Karpas-422 (cell line): ENCODE measurements around the gene GCLC. TPM values are rescaled to one million over a fixed set of nuclear protein-coding genes. Genes with fewer than 3 reads are reported as not detected.

Experiments used
- DNase-seq: peaks from one replicate; pipeline ENCODE4 v3.0.0-alpha.2; 2015
- H2AFZ ChIP-seq: fragments of 200-600 bp; sonication (generic); 2 replicates; pipeline ENCODE4 v1.6.1; 2014; ENCODE audit warnings: antibody characterized with exemption, low read length, mixed read lengths
- H3K27ac ChIP-seq: fragments of 200-600 bp; sonication (generic); 2 replicates; pipeline ENCODE4 v1.5.1; 2014; ENCODE audit warnings: mild to moderate bottlenecking, low read length, moderate library complexity
- H3K27me3 ChIP-seq: fragments of 200-600 bp; sonication (generic); 2 replicates; pipeline ENCODE4 v1.6.1; 2014; ENCODE audit warnings: low read length, mixed read lengths
- H3K36me3 ChIP-seq: fragments of 200-600 bp; sonication (generic); 2 replicates; pipeline ENCODE4 v1.6.1; 2014; ENCODE audit warnings: low read length, mixed read lengths; ENCODE audit not compliant: insufficient read depth
- H3K4me1 ChIP-seq: fragments of 200-600 bp; sonication (generic); 2 replicates; pipeline ENCODE4 v1.6.1; 2014; ENCODE audit warnings: mild to moderate bottlenecking, low read length, mixed read lengths
- H3K4me2 ChIP-seq: fragments of 200-600 bp; sonication (generic); 2 replicates; pipeline ENCODE4 v1.6.1; 2014; ENCODE audit warnings: low read length, low read depth, mild to moderate bottlenecking; ENCODE audit not compliant: poor library complexity, severe bottlenecking
- H3K4me3 ChIP-seq: fragments of 200-600 bp; sonication (generic); 2 replicates; pipeline ENCODE4 v1.5.1; 2014; ENCODE audit warnings: mild to moderate bottlenecking, antibody characterized with exemption, low read length, mixed read lengths
- H3K79me2 ChIP-seq: fragments of 200-600 bp; sonication (generic); 2 replicates; pipeline ENCODE4 v1.6.1; 2014; ENCODE audit warnings: mild to moderate bottlenecking, low read length, mixed read lengths
- H3K9ac ChIP-seq: fragments of 200-600 bp; sonication (generic); 2 replicates; pipeline ENCODE4 v1.6.0; 2014; ENCODE audit warnings: low read length
- H3K9me2 ChIP-seq: fragments of 200-600 bp; sonication (generic), shearing (Covaris generic); replicated peaks from 2 replicates; pipeline ENCODE4 v1.6.0; 2014; ENCODE audit warnings: mild to moderate bottlenecking, low read length, moderate library complexity; ENCODE audit not compliant: insufficient read depth
- H3K9me3 ChIP-seq: fragments of 300-700, 200-600 bp; sonication (generic); 2 replicates; pipeline ENCODE4 v1.6.1; 2014; ENCODE audit warnings: low read length, mixed read lengths
- H4K20me1 ChIP-seq: fragments of 200-600 bp; sonication (generic); 2 replicates; pipeline ENCODE4 v1.6.1; 2014; ENCODE audit warnings: mild to moderate bottlenecking, antibody characterized with exemption, low read length, low read depth; ENCODE audit not compliant: insufficient read depth
- total RNA-seq: library from RNA; depleted of rRNA; stranded (reverse); fragments of >200 nt; shearing (Covaris generic); gene quantifications from 2 replicates; pipeline ENCODE4 v1.2.3, GENCODE V29; 2014; ENCODE audit warnings: low replicate concordance

GCLC gene
- total RNA-seq, 1 experiment from 2014 or later = 11.6 TPM

GRCh38 chr6:53513519-53513966, 31.4 kb downstream of the GCLC start:
- no peaks in the 10 kb centered on the region for H3K36me3 ChIP-seq
- no peaks in the 10 kb centered on the region for H3K9me3 ChIP-seq
- no peak overlapping the region for H2AFZ ChIP-seq
- H3K4me2 ChIP-seq = no peak overlapping the region
- no peaks in the 10 kb centered on the region for H3K4me1 ChIP-seq
- H3K4me3 ChIP-seq = no peak overlapping the region
- no peak overlapping the region for H3K9ac ChIP-seq
- no peak for DNase-seq
- no peak overlapping the region for H3K27ac ChIP-seq
- no peaks in the 10 kb centered on the region for H3K9me2 ChIP-seq
- no peaks in the 10 kb centered on the region for H4K20me1 ChIP-seq
- H3K27me3 ChIP-seq = no peaks in the 10 kb centered on the region
- H3K79me2 ChIP-seq = no peaks in the 10 kb centered on the region

GRCh38 chr6:53513056-53513455, 31.8 kb downstream of the GCLC start:
- no peak overlapping the region for H2AFZ ChIP-seq
- no peaks in the 10 kb centered on the region for H3K79me2 ChIP-seq
- no peak overlapping the region for H3K9ac ChIP-seq
- H3K9me3 ChIP-seq = no peaks in the 10 kb centered on the region
- no peaks in the 10 kb centered on the region for H4K20me1 ChIP-seq
- H3K36me3 ChIP-seq = no peaks in the 10 kb centered on the region
- H3K4me2 ChIP-seq = no peak overlapping the region
- H3K27me3 ChIP-seq = no peaks in the 10 kb centered on the region
- no peaks in the 10 kb centered on the region for H3K9me2 ChIP-seq
- no peak for DNase-seq
- no peak overlapping the region for H3K27ac ChIP-seq
- no peaks in the 10 kb centered on the region for H3K4me1 ChIP-seq
- no peak overlapping the region for H3K4me3 ChIP-seq

GRCh38 chr6:53512626-53513025, 32.3 kb downstream of the GCLC start:
- H3K4me2 ChIP-seq = no peak overlapping the region
- H3K9me3 ChIP-seq = no peaks in the 10 kb centered on the region
- no peaks in the 10 kb centered on the region for H3K79me2 ChIP-seq
- no peak overlapping the region for H3K27ac ChIP-seq
- no peak overlapping the region for H3K4me3 ChIP-seq
- no peaks in the 10 kb centered on the region for H3K4me1 ChIP-seq
- DNase-seq = no peak
- H3K27me3 ChIP-seq = no peaks in the 10 kb centered on the region
- H2AFZ ChIP-seq = no peak overlapping the region
- no peaks in the 10 kb centered on the region for H4K20me1 ChIP-seq
- no peaks in the 10 kb centered on the region for H3K36me3 ChIP-seq
- no peaks in the 10 kb centered on the region for H3K9me2 ChIP-seq
- no peak overlapping the region for H3K9ac ChIP-seq

GRCh38 chr6:53510746-53511145, 34.2 kb downstream of the GCLC start:
- no peaks in the 10 kb centered on the region for H3K79me2 ChIP-seq
- H3K9me2 ChIP-seq = no peaks in the 10 kb centered on the region
- no peak for DNase-seq
- no peak overlapping the region for H2AFZ ChIP-seq
- no peaks in the 10 kb centered on the region for H3K9me3 ChIP-seq
- H4K20me1 ChIP-seq = no peaks in the 10 kb centered on the region
- no peaks in the 10 kb centered on the region for H3K27me3 ChIP-seq
- H3K4me2 ChIP-seq = no peak overlapping the region
- H3K4me1 ChIP-seq = no peaks in the 10 kb centered on the region
- H3K27ac ChIP-seq = no peak overlapping the region
- no peak overlapping the region for H3K4me3 ChIP-seq
- no peak overlapping the region for H3K9ac ChIP-seq
- no peaks in the 10 kb centered on the region for H3K36me3 ChIP-seq

GRCh38 chr6:53506872-53507271, 38.0 kb downstream of the GCLC start:
- no peak overlapping the region for H2AFZ ChIP-seq

DNA sequence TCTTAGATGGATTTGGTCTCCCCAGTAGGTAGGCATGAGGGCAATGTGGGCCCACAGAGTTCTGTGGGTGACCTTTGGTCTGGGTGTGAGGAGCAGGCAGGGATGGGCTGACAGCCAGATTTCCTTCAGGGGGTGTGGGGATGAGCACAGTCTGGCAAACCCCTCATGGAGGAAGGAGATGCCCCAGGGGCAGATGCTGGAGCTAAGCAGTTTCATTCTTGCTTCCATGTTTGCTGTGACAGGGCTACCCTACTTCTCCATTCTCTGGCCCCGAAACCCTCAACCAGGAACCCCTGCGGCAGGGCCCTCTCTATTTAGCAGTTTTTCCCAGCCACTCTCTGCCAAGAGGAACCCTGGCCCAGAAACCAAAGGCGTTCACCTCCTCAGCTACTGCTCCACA, 40.4 kb downstream of the GCLC start:
- H3K9me2 ChIP-seq = no peaks in the 10 kb centered on the region
- DNase-seq = no peak
- H3K9me3 ChIP-seq = no peaks in the 10 kb centered on the region
- no peaks in the 10 kb centered on the region for H4K20me1 ChIP-seq
- no peaks in the 10 kb centered on the region for H3K79me2 ChIP-seq
- H3K9ac ChIP-seq = no peak overlapping the region
- no peaks in the 10 kb centered on the region for H3K4me1 ChIP-seq
- no peak overlapping the region for H3K4me3 ChIP-seq
- H3K36me3 ChIP-seq = no peaks in the 10 kb centered on the region
- no peak overlapping the region for H3K27ac ChIP-seq
- no peak overlapping the region for H3K4me2 ChIP-seq
- no peaks in the 10 kb centered on the region for H3K27me3 ChIP-seq
- no peak overlapping the region for H2AFZ ChIP-seq

More at GRCh38 chr6:53506872-53507271, 38.0 kb downstream of the GCLC start:
- Histone ChIP-seq H3K9me3 (no peaks in the 10 kb centered on the region), H3K27ac (no peak overlapping the region), H3K4me3 (no peak overlapping the region), H3K9me2 (no peaks in the 10 kb centered on the region), H3K27me3 (no peaks in the 10 kb centered on the region), H4K20me1 (no peaks in the 10 kb centered on the region), H3K9ac (no peak overlapping the region), H3K79me2 (no peaks in the 10 kb centered on the region), H3K4me1 (no peaks in the 10 kb centered on the region), H3K4me2 (no peak overlapping the region), H3K36me3 (no peaks in the 10 kb centered on the region)
- no peak for DNase-seq

- H3K27ac ChIP-seq = no peak overlapping the region
- H3K9me3 ChIP-seq = no peaks in the 10 kb centered on the region
- H3K4me2 ChIP-seq = no peak overlapping the region
- H4K20me1 ChIP-seq = no peaks in the 10 kb centered on the region
- no peaks in the 10 kb centered on the region for H3K79me2 ChIP-seq
- no peak for DNase-seq
- H3K27me3 ChIP-seq = no peaks in the 10 kb centered on the region
- no peaks in the 10 kb centered on the region for H3K9me2 ChIP-seq
- H3K36me3 ChIP-seq = no peaks in the 10 kb centered on the region; the same call in 1 of the 2 replicates
- H3K9ac ChIP-seq = no peak overlapping the region
- H3K4me3 ChIP-seq = no peak overlapping the region
- H2AFZ ChIP-seq = no peak overlapping the region
- no peaks in the 10 kb centered on the region for H3K4me1 ChIP-seq
Measured at GRCh38 chr6:53503060-53503459, 41.8 kb downstream of the GCLC start.

DNA sequence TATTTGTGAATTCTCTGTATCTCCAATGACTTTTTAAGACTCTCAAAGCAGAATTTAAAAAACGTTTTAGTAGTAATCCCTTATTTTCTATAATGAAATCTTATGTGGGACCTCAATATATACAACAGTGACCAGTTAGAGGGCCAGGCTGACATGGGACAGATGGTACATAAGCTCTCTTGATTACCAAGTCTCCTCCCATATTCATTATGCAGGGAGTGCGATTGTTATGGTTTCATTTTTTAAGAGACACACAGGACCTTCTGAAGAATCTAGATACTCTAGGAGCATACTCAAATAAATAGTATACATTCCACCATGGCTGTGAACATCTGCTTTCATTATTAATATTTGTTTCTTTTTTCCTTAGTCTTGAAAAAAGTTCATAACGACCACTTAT, 43.5 kb downstream of the GCLC start:
- Histone ChIP-seq H4K20me1 (no peaks in the 10 kb centered on the region), H3K79me2 (no peaks in the 10 kb centered on the region), H2AFZ (no peak overlapping the region), H3K4me1 (no peaks in the 10 kb centered on the region), H3K4me3 (no peak overlapping the region), H3K9ac (no peak overlapping the region), H3K27ac (no peak overlapping the region), H3K27me3 (no peaks in the 10 kb centered on the region), H3K36me3 (no peaks in the 10 kb centered on the region; the same call in 1 of the 2 replicates), H3K9me3 (no peaks in the 10 kb centered on the region), H3K4me2 (no peak overlapping the region), H3K9me2 (no peaks in the 10 kb centered on the region)
- no peak for DNase-seq

DNA sequence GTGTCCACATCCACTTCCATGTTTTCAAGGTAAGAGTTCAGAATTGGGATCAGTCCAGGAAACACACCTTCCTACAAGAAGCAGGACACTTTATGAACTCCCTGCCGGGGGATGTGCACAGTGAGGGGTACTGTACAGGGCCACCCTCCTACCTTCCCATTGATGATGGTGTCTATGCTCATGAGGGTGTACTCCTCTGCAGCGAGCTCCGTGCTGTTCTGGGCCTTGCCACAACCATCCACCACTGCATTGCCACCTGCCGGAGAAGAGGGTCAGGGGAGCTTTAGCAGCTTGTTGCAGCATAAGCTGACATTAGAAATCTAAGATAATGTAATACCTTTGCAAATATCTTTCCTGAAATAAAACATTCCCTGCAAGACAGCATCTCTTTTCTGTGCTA, 44.8 kb downstream of the GCLC start:
- Histone ChIP-seq H3K36me3 (no peaks in the 10 kb centered on the region; the same call in 1 of the 2 replicates), H3K4me2 (no peak overlapping the region), H3K9ac (no peak overlapping the region), H2AFZ (no peak overlapping the region), H3K4me3 (no peak overlapping the region), H3K9me2 (no peaks in the 10 kb centered on the region), H3K9me3 (no peaks in the 10 kb centered on the region), H3K4me1 (no peaks in the 10 kb centered on the region), H3K27ac (no peak overlapping the region), H4K20me1 (no peaks in the 10 kb centered on the region), H3K27me3 (no peaks in the 10 kb centered on the region), H3K79me2 (no peaks in the 10 kb centered on the region)
- no peak for DNase-seq
